CD14-positive monocyte (primary cell): ENCODE data around the gene RIMBP2. TPM values are rescaled to one million over a fixed set of nuclear protein-coding genes. Genes with fewer than 3 reads are reported as not detected.

Source experiments
- DNase-seq, 3 donors: peaks; one replicate each; pipeline ENCODE4 v3.0.0-alpha.2; 2011 to 2022
- H2AFZ ChIP-seq: 2 replicates; pipeline ENCODE4 v1.6.0; 2012; ENCODE audit warnings: mild to moderate bottlenecking, low read depth, low read length, inconsistent platforms; ENCODE audit not compliant: insufficient read depth, poor library complexity, severe bottlenecking
- H3K27ac ChIP-seq, 2 donors: 1 replicate in 1 of 2; 2 replicates in 1 of 2; pipeline ENCODE4 v1.5.1; 2012 to 2013; ENCODE audit warnings: low read length in 2 of 2, control low read depth in 1 of 2, inconsistent platforms in 1 of 2, low read depth in 1 of 2, mild to moderate bottlenecking in 1 of 2
- H3K27me3 ChIP-seq, 2 donors: one replicate each; pipeline versions ENCODE4 v1.6.0 to v1.6.1; 2011 to 2013; ENCODE audit warnings: low read length in 2 of 2; ENCODE audit not compliant: control insufficient read depth in 2 of 2, insufficient read depth in 2 of 2
- H3K36me3 ChIP-seq, 2 donors: replicated peaks in 1 of 2; 1 replicate in 1 of 2; 2 replicates in 1 of 2; pipeline versions ENCODE4 v1.5.1 to v1.6.1; 2012 to 2013; ENCODE audit warnings: low read length in 2 of 2, control low read depth in 1 of 2, inconsistent platforms in 1 of 2, mild to moderate bottlenecking in 1 of 2; ENCODE audit not compliant: insufficient read depth in 2 of 2, control insufficient read depth in 1 of 2
- H3K4me1 ChIP-seq, 2 donors: 1 replicate in 1 of 2; 2 replicates in 1 of 2; pipeline versions ENCODE4 v1.5.1 to v1.6.1; 2012 to 2013; ENCODE audit warnings: low read length in 2 of 2, control low read depth in 1 of 2, inconsistent platforms in 1 of 2, mild to moderate bottlenecking in 1 of 2, moderate library complexity in 1 of 2; ENCODE audit not compliant: insufficient read depth in 2 of 2, control insufficient read depth in 1 of 2
- H3K4me2 ChIP-seq: replicated peaks from 2 replicates; pipeline ENCODE3; 2012; ENCODE audit warnings: low read length, moderate library complexity, mild to moderate bottlenecking; ENCODE audit not compliant: poor library complexity, severe bottlenecking; ENCODE audit errors: extremely low read depth
- H3K4me3 ChIP-seq, 3 experiments: fragments of 200-600 bp in 1 of 3; sonication (generic) in 1 of 3; replicated peaks in 1 of 3; 1 replicate in 2 of 3; 2 replicates in 1 of 3; pipeline ENCODE4 v1.5.1; 2011 to 2013; ENCODE audit warnings: low read length in 3 of 3, mild to moderate bottlenecking in 3 of 3, control low read depth in 2 of 3, low read depth in 2 of 3, inconsistent platforms in 1 of 3, moderate library complexity in 1 of 3
- H3K79me2 ChIP-seq: 2 replicates; pipeline ENCODE4 v1.6.0; 2012; ENCODE audit warnings: mild to moderate bottlenecking, control low read depth, inconsistent platforms, low read length, moderate library complexity; ENCODE audit not compliant: insufficient read depth
- H3K9ac ChIP-seq: 2 replicates; pipeline ENCODE4 v1.6.0; 2017; ENCODE audit warnings: low read length, mild to moderate bottlenecking; ENCODE audit not compliant: insufficient read depth, poor library complexity, severe bottlenecking
- H3K9me3 ChIP-seq, 2 donors: replicated peaks in 1 of 2; 1 replicate in 1 of 2; 2 replicates in 1 of 2; pipeline versions ENCODE4 v1.5.1 to v1.6.1; 2012 to 2013; ENCODE audit warnings: low read length in 2 of 2, control low read depth in 1 of 2; ENCODE audit not compliant: control insufficient read depth in 1 of 2, insufficient read depth in 1 of 2
- H4K20me1 ChIP-seq: 2 replicates; pipeline ENCODE4 v1.6.0; 2012; ENCODE audit warnings: mild to moderate bottlenecking, low read length, control low read depth, moderate library complexity; ENCODE audit not compliant: insufficient read depth
- H3K27ac Mint-ChIP-seq, 7 donors: one replicate each; pipeline ENCODE4 v1.8.0; 2020; ENCODE audit warnings: mild to moderate bottlenecking in 7 of 7, mixed read lengths in 7 of 7, moderate library complexity in 6 of 7, inconsistent platforms in 2 of 7
- H3K27me3 Mint-ChIP-seq, 3 donors: one replicate each; pipeline ENCODE4 v1.8.0; 2021 to 2022; ENCODE audit warnings: low read depth in 3 of 3, mild to moderate bottlenecking in 3 of 3, mixed read lengths in 3 of 3, moderate library complexity in 3 of 3, inconsistent platforms in 1 of 3
- H3K36me3 Mint-ChIP-seq, 2 donors: one replicate each; pipeline ENCODE4 v1.8.0; 2020; ENCODE audit warnings: mixed read lengths in 2 of 2, inconsistent platforms in 1 of 2, mild to moderate bottlenecking in 1 of 2
- H3K4me1 Mint-ChIP-seq: one replicate; pipeline ENCODE4 v1.8.0; 2020; ENCODE audit warnings: mild to moderate bottlenecking, mixed read lengths
- H3K4me3 Mint-ChIP-seq, 2 donors: one replicate each; pipeline ENCODE4 v1.8.0; 2020; ENCODE audit warnings: mild to moderate bottlenecking in 2 of 2, mixed read lengths in 2 of 2, moderate library complexity in 1 of 2
- H3K9me3 Mint-ChIP-seq, 7 donors: one replicate each; pipeline ENCODE4 v1.8.0; 2020 to 2022; ENCODE audit warnings: mixed read lengths in 7 of 7, mild to moderate bottlenecking in 6 of 7, moderate library complexity in 6 of 7, inconsistent platforms in 2 of 7
- WGBS: methylation state at CpG from one replicate; pipeline ENCODE4 v1.1.5; 2013; ENCODE audit warnings: missing lambda C conversion rate; ENCODE audit not compliant: insufficient coverage; 5-methylcytosine and 5-hydroxymethylcytosine counted together
- intact Hi-C, 2 donors: fragments of 100-400 bp; cut with micrococcal nuclease; formaldehyde crosslinking; loops; one replicate each; pipeline versions ENCODE4 v1.15.0 to v1.15.1; 2023
- polyA plus RNA-seq, 3 donors: library from polyadenylated mRNA; depleted of rRNA in 1 of 3; unstranded in 2 of 3; stranded (reverse) in 1 of 3; fragments of 300-500 nt in 2 of 3; fragments of >200 nt in 1 of 3; fragmentation: Illumina TruSeq in 2 of 3; gene quantifications; 1 replicate in 2 of 3; 2 replicates in 1 of 3; pipeline ENCODE4 v1.2.3, GENCODE V29; 2012 to 2021
- TF ChIP-seq, protein P1 (sequence below): fragments of 200-600 bp; IDR thresholded peaks from one replicate; pipeline ENCODE4 v1.8.0; 2022; ENCODE audit warnings: antibody characterized with exemption, mild to moderate bottlenecking

The RIMBP2 gene
- polyA plus RNA-seq, 3 donors = not detected

DNA sequence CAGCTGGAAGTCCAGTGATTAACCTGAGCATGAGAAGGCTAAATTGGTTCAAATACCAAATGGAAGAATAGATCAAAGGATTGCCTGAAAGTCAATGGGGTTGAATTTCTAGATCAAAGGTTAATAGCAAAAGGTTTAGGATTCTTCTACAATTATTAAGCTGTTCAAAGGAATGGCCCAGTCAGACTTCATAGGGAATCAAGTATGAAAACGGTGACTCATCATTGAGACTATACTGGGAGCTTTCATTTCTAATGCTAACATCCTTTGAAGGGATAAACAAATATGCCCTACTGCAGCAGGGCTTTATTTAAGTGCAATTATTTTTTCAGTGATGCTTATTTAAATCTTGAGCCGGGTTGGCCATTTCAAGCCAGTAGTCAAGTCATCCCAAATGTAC lies 152.8 kb downstream of the RIMBP2 start:
- Mint-ChIP-seq H3K4me1 (no peaks in the 10 kb centered on the region), H3K9me3 (peaks cover 3 to 15% (median 8%) of the 10 kb centered on the region in 7 donors), H3K27ac (no peak overlapping the region), H3K36me3 (no peaks in the 10 kb centered on the region), H3K4me3 (no peak overlapping the region), H3K27me3 (peaks cover 0 to 4% (median under 1%) of the 10 kb centered on the region in 3 donors)
- Histone ChIP-seq H3K4me3 (no peak overlapping the region), H3K27me3 (no peaks in the 10 kb centered on the region), H2AFZ (no peak overlapping the region), H3K79me2 (no peaks in the 10 kb centered on the region), H3K4me1 (no peaks in the 10 kb centered on the region), H4K20me1 (no peaks in the 10 kb centered on the region), H3K27ac (no peak overlapping the region), H3K36me3 (no peaks in the 10 kb centered on the region), H3K4me2 (no peak overlapping the region), H3K9ac (no peak overlapping the region), H3K9me3 (peaks cover 7 to 16% of the 10 kb centered on the region in 2 donors)
- DNase-seq = no peak
- intact Hi-C loops = no loop called here
- WGBS = no CpG with 5 or more reads among the region's 2 CpGs
- TF ChIP-seq, protein P1, sequence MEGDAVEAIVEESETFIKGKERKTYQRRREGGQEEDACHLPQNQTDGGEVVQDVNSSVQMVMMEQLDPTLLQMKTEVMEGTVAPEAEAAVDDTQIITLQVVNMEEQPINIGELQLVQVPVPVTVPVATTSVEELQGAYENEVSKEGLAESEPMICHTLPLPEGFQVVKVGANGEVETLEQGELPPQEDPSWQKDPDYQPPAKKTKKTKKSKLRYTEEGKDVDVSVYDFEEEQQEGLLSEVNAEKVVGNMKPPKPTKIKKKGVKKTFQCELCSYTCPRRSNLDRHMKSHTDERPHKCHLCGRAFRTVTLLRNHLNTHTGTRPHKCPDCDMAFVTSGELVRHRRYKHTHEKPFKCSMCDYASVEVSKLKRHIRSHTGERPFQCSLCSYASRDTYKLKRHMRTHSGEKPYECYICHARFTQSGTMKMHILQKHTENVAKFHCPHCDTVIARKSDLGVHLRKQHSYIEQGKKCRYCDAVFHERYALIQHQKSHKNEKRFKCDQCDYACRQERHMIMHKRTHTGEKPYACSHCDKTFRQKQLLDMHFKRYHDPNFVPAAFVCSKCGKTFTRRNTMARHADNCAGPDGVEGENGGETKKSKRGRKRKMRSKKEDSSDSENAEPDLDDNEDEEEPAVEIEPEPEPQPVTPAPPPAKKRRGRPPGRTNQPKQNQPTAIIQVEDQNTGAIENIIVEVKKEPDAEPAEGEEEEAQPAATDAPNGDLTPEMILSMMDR = no peak

DNA sequence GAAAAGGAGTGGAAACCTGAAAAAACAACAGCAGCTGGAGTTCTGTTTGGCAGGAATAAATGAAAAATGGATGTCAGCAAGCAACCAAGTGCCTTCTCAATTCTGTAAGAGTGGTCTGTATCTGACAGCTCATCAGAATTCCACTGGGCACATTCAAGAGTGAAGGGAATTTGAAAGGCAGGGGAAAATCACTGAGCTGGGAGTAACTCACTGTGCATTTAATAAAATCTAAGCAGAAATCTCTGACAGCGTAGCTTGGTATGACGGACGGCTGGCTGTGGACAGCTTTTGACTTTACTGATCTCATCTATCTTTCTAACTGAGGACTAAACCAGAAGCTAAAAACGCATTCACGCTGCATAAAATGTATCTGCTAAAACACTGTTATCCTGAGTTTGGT lies 153.4 kb downstream of the RIMBP2 start:
- intact Hi-C loops = no loop called here
- Histone ChIP-seq H3K79me2 (no peaks in the 10 kb centered on the region), H3K27ac (no peak overlapping the region), H2AFZ (no peak overlapping the region), H3K4me1 (no peaks in the 10 kb centered on the region), H3K9me3 (peaks cover 7 to 16% of the 10 kb centered on the region in 2 donors), H3K27me3 (no peaks in the 10 kb centered on the region), H4K20me1 (no peaks in the 10 kb centered on the region), H3K4me3 (no peak overlapping the region), H3K36me3 (no peaks in the 10 kb centered on the region), H3K9ac (no peak overlapping the region), H3K4me2 (no peak overlapping the region)
- Mint-ChIP-seq H3K27me3 (peaks cover 0 to 4% (median 1%) of the 10 kb centered on the region in 3 donors), H3K4me1 (no peaks in the 10 kb centered on the region), H3K9me3 (peaks cover 3 to 15% (median 8%) of the 10 kb centered on the region in 7 donors), H3K27ac (no peak overlapping the region), H3K4me3 (no peak overlapping the region), H3K36me3 (no peaks in the 10 kb centered on the region)
- no peak for DNase-seq
- TF ChIP-seq, protein P1 = no peak
- WGBS = 93% methylated on average over 3 of the region's 5 CpGs
